Caco-2 (cell line): ENCODE measurements around the gene ATP9B. TPM values are rescaled to one million over a fixed set of nuclear protein-coding genes. Genes with fewer than 3 reads are reported as not detected.

ENCODE experiments used
- BruUV-seq: library from RNA; stranded (reverse); fragments of 400-500 nt; replicated peaks from 2 replicates; lab custom pipeline; 2021; lab: Mats Ljungman, UMichigan
- CTCF ChIA-PET: fragments of 300-600 bp; sonication (Branson Sonifier 250); formaldehyde crosslinking; loops from one replicate; lab custom pipeline; 2022; ENCODE audit warnings: antibody characterized with exemption; lab: Charles Lee
- POLR2A ChIA-PET: fragments of 300-600 bp; sonication (Branson Sonifier 250); formaldehyde crosslinking; loops from one replicate; lab custom pipeline; 2022; ENCODE audit warnings: antibody characterized with exemption; lab: Charles Lee
- DNase-seq, 2 experiments: peaks; one replicate each; pipeline versions ENCODE4 v3.0.0 to v3.0.0-alpha.2; 2020 to 2022
- H3K27me3 ChIP-seq: replicated peaks from 2 replicates; pipeline ENCODE4 v1.6.0; 2011; ENCODE audit warnings: low read length; ENCODE audit not compliant: control insufficient read depth, insufficient read depth
- H3K36me3 ChIP-seq: 2 replicates; pipeline ENCODE4 v1.5.1; 2011; ENCODE audit warnings: low read length; ENCODE audit not compliant: control insufficient read depth, insufficient read depth
- H3K4me1 ChIP-seq: fragments of 250-450 bp; sonication (Bioruptor Pico); 2 replicates; pipeline ENCODE4 v1.5.1; 2020; ENCODE audit warnings: mild to moderate bottlenecking
- H3K4me3 ChIP-seq: 2 replicates; pipeline ENCODE4 v1.5.1; 2011; ENCODE audit warnings: low read depth, mild to moderate bottlenecking, control low read depth, low read length
- H3K9me3 ChIP-seq: fragments of 250-450 bp; sonication (Bioruptor Pico); 2 replicates; pipeline ENCODE4 v1.5.1; 2020; ENCODE audit warnings: mild to moderate bottlenecking, moderate library complexity
- H3K27ac Mint-ChIP-seq: one replicate; pipeline ENCODE4 v1.8.0; 2022; ENCODE audit warnings: mixed read lengths; ENCODE audit not compliant: unreplicated experiment
- H3K27me3 Mint-ChIP-seq: one replicate; pipeline ENCODE4 v1.8.0; 2022; ENCODE audit warnings: mixed read lengths; ENCODE audit not compliant: insufficient read depth, unreplicated experiment
- H3K36me3 Mint-ChIP-seq: one replicate; pipeline ENCODE4 v1.8.0; 2022; ENCODE audit warnings: mild to moderate bottlenecking, mixed read lengths; ENCODE audit not compliant: insufficient read depth, unreplicated experiment
- H3K4me1 Mint-ChIP-seq: one replicate; pipeline ENCODE4 v1.8.0; 2022; ENCODE audit warnings: low read depth, mixed read lengths; ENCODE audit not compliant: unreplicated experiment
- H3K4me3 Mint-ChIP-seq: one replicate; pipeline ENCODE4 v1.8.0; 2022; ENCODE audit warnings: mild to moderate bottlenecking, moderate library complexity, mixed read lengths; ENCODE audit not compliant: unreplicated experiment
- H3K9me3 Mint-ChIP-seq: one replicate; pipeline ENCODE4 v1.8.0; 2022; ENCODE audit warnings: mixed read lengths; ENCODE audit not compliant: unreplicated experiment
- intact Hi-C: fragments of 100-400 bp; cut with micrococcal nuclease; formaldehyde crosslinking; loops from one replicate; pipeline ENCODE4 v1.10.0; 2022; ENCODE audit not compliant: unreplicated experiment
- total RNA-seq: library from RNA; stranded (reverse); gene quantifications from 2 replicates; pipeline ENCODE4 v1.2.3, GENCODE V29; 2022
- TF ChIP-seq, protein P1 (sequence below), 2 experiments: fragments of 200-600 bp in 1 of 2; IDR thresholded peaks; 1 replicate in 1 of 2; 2 replicates in 1 of 2; pipeline versions ENCODE4 v1.5.1 to v1.8.0; 2011 to 2022; ENCODE audit warnings: antibody characterized with exemption in 1 of 2, control low read depth in 1 of 2, inconsistent platforms in 1 of 2, low read depth in 1 of 2, low read length in 1 of 2, mild to moderate bottlenecking in 1 of 2, moderate library complexity in 1 of 2; ENCODE audit not compliant: insufficient read depth in 1 of 2, severe bottlenecking in 1 of 2, unreplicated experiment in 1 of 2

ATP9B gene
- total RNA-seq, 1 experiment from 2014 or later = 15.8 TPM

GRCh38 chr18:79195716-79196683 lies 126.8 kb downstream of the ATP9B start:
- no peaks in the 10 kb centered on the region for H3K4me1 ChIP-seq
- TF ChIP-seq, protein P1, sequence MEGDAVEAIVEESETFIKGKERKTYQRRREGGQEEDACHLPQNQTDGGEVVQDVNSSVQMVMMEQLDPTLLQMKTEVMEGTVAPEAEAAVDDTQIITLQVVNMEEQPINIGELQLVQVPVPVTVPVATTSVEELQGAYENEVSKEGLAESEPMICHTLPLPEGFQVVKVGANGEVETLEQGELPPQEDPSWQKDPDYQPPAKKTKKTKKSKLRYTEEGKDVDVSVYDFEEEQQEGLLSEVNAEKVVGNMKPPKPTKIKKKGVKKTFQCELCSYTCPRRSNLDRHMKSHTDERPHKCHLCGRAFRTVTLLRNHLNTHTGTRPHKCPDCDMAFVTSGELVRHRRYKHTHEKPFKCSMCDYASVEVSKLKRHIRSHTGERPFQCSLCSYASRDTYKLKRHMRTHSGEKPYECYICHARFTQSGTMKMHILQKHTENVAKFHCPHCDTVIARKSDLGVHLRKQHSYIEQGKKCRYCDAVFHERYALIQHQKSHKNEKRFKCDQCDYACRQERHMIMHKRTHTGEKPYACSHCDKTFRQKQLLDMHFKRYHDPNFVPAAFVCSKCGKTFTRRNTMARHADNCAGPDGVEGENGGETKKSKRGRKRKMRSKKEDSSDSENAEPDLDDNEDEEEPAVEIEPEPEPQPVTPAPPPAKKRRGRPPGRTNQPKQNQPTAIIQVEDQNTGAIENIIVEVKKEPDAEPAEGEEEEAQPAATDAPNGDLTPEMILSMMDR (IDR thresholded peaks at IDR 0.05; ENCODE audit: insufficient read depth in 1 of 2, low read depth in 1 of 2, low read length in 1 of 2, severe bottlenecking in 1 of 2, unreplicated experiment in 1 of 2) = no peak
- H3K9me3 ChIP-seq = no peaks in the 10 kb centered on the region
- H3K9me3 Mint-ChIP-seq = no peaks in the 10 kb centered on the region
- no TSS peak for BruUV-seq
- POLR2A ChIA-PET = no interaction called here
- no peak overlapping the region for H3K4me3 ChIP-seq
- DNase-seq = no peak
- no peak overlapping the region for H3K27ac Mint-ChIP-seq
- intact Hi-C loops = no loop called here
- no peaks in the 10 kb centered on the region for H3K36me3 Mint-ChIP-seq
- H3K4me1 Mint-ChIP-seq = no peaks in the 10 kb centered on the region
- H3K4me3 Mint-ChIP-seq = no peak overlapping the region
- CTCF ChIA-PET = no interaction called here
- H3K27me3 Mint-ChIP-seq = no peaks in the 10 kb centered on the region
- H3K36me3 ChIP-seq = no peaks in the 10 kb centered on the region
- H3K27me3 ChIP-seq = no peaks in the 10 kb centered on the region

DNA sequence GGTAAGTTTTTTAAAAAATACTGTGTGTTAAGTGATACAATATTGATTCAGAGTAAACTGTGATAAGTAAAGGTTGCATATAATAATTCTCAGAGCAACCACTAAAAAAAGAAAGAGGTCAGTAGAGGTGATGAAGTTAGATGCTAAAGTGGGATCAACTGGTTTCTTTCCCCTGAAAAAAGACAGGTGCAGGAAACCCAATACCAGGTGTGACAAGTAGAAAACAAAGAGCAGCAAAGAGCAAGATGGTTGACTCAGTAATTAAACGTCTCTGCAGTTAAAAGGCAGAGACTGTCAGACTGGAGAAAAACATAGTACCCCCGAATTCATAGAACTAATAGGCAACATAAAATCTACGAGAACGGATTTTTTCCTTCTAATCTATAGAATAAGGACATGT lies 128.3 kb downstream of the ATP9B start:
- Mint-ChIP-seq H3K36me3 (no peaks in the 10 kb centered on the region), H3K9me3 (no peaks in the 10 kb centered on the region), H3K4me1 (no peaks in the 10 kb centered on the region), H3K27ac (no peak overlapping the region), H3K4me3 (no peak overlapping the region), H3K27me3 (no peaks in the 10 kb centered on the region)
- ChIA-PET POLR2A (no interaction called here), CTCF (no interaction called here)
- no peaks in the 10 kb centered on the region for H3K36me3 ChIP-seq
- TF ChIP-seq, protein P1 (IDR thresholded peaks at IDR 0.05; ENCODE audit: insufficient read depth in 1 of 2, low read depth in 1 of 2, low read length in 1 of 2, severe bottlenecking in 1 of 2, unreplicated experiment in 1 of 2) = no peak
- DNase-seq = no peak
- BruUV-seq = no TSS peak
- H3K4me1 ChIP-seq = no peaks in the 10 kb centered on the region
- intact Hi-C loops = no loop called here
- H3K9me3 ChIP-seq = no peaks in the 10 kb centered on the region
- no peak overlapping the region for H3K4me3 ChIP-seq
- no peaks in the 10 kb centered on the region for H3K27me3 ChIP-seq

DNA sequence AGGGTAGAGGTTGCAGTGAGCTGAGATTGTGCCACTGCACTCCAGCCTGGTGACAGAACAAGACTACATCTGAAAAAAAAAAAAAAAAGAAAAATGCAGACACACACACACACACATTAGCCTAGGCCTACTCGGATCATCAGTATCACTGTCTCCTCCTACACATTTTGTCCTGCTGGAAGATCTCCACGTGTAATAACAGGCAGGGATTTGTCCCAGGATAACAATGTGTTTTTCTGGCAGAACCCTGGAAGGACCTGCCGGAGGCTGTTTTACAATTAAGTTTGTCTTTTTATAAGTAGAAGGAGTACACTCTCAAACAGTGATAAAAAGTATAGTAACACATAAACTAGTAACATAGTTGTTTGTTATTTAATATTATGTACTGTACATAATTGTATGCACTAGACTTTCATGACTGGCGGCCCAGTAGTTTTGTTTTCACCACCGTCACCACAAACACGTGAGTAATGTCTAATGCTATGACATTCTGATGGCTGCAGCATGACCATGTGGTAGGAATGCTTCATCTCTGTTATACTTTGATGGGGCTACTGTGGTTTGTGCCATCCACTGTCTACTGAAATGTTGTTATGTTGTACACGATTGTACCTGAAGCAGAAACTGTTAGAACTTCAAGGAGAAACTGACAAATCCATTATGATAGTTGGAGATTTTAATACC lies 130.6 kb downstream of the ATP9B start:
- Histone ChIP-seq H3K9me3 (no peaks in the 10 kb centered on the region), H3K27me3 (no peaks in the 10 kb centered on the region), H3K4me1 (no peaks in the 10 kb centered on the region), H3K36me3 (no peaks in the 10 kb centered on the region), H3K4me3 (no peak overlapping the region)
- TF ChIP-seq, protein P1 (IDR thresholded peaks at IDR 0.05; ENCODE audit: insufficient read depth in 1 of 2, low read depth in 1 of 2, low read length in 1 of 2, severe bottlenecking in 1 of 2, unreplicated experiment in 1 of 2) = no peak
- intact Hi-C loops = no loop called here
- H3K4me3 Mint-ChIP-seq = no peak overlapping the region
- ChIA-PET CTCF (no interaction called here), POLR2A (no interaction called here)
- no peaks in the 10 kb centered on the region for H3K9me3 Mint-ChIP-seq
- no peak overlapping the region for H3K27ac Mint-ChIP-seq
- no TSS peak for BruUV-seq
- no peaks in the 10 kb centered on the region for H3K4me1 Mint-ChIP-seq
- no peaks in the 10 kb centered on the region for H3K27me3 Mint-ChIP-seq
- no peak for DNase-seq
- H3K36me3 Mint-ChIP-seq = no peaks in the 10 kb centered on the region
